Right ventricle myocardium inferior (tissue), 1 donor: ENCODE data around the gene DHX30. TPM values are rescaled to one million over a fixed set of nuclear protein-coding genes. Genes with fewer than 3 reads are reported as not detected.
"Not testable (repeated sequence)": the region's sequence is repeated elsewhere in the genome, so short reads cannot be mapped to it uniquely, and the experiment has no call there.

Source experiments
- ATAC-seq: fragments of 200-7000 bp; cut with Tn5 transposase; one replicate; pipeline ENCODE4 v1.9.1; 2020; ENCODE audit warnings: mild to moderate bottlenecking, moderate library complexity
- DNase-seq: peaks from one replicate; pipeline ENCODE4 v3.0.0; 2021; ENCODE audit errors: missing footprints
- intact Hi-C: fragments of 100-400 bp; cut with DNase I; formaldehyde crosslinking; loops from one replicate; pipeline ENCODE4 v1.11.0; 2022
- total RNA-seq: library from RNA; stranded (reverse); fragmentation: NEBNext Ultra II Directional; extraction: Animal tissue kit (Norgen Biotek cat#: 25700); gene quantifications from one replicate; pipeline ENCODE4 v1.2.1, GENCODE V29; 2021
- donor health status: DM: no; HTN: yes; CAD: no; lungs with severe emphysema.

Gene DHX30
- total RNA-seq, 1 donor from 2014 or later: 47.2 TPM

DNA sequence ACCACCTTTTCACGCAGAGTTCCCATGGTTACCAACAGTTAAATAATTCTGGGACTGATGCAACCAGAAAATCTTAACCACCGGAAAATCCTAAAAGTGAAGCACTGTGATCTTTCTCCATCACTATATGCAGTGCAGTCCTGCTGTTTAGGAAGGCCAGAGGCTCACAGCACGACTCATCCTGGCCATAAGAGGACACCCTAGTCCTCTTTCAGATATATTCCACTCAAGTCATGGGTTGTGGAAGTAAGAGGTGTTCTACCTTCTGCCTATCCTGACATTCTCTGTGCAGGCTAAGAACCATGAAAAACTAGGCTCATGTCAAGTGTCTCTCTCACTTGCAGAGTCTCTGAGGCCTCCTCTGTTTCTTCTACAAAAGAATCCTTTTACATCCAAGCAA lies 67.2 kb downstream of the DHX30 start:
- no peak for DNase-seq
- intact Hi-C loops: no loop called here
- no peak for ATAC-seq

DNA sequence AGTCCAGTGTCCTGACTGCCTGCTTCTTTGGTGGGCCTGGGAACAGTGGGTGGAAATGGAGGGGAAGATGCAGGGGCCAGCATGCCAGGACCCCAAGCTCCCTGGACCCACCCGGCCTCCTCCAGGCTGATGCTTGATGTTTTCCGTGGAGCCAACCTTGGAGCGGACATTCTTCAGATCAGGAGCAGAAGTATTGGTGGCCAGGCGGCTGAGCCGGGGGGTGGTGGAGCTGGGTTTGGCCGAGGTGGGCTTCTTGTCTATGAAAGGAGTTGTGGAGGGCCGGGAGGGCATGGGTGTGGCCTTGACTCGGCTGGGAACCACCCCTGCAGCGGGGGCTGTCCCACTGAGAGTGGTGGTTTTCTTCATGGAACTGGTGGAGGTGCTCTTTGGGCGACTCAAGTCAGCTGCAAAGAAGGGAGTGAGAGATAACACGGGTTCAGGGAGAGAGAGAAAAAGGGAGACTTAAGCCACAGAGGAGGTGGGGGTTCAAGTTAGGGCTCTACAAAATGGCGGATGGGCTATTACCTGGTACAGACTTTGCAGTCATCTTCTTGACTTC lies 67.8 kb downstream of the DHX30 start:
- intact Hi-C loops: no loop called here
- ATAC-seq: no peak

DNA sequence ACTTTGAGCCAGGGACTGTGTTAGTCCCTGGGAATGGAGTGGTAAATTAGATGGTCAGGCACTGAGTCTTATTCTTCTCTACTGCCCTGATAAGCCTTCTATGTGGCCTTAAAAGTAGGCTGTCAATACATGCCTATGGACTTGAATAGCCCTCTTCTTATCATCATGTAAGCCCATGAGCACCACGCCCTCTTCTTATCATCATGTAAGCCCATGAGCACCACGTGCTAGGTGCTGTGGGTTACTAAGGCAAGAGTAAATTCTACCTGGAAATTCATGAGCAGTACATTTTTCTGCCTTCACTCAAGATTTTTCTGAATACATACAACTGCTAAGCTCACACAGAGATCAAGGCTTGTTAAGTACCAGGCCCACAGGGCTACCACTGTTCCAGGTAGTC lies 68.5 kb downstream of the DHX30 start:
- DNase-seq (no peak), ATAC-seq (no peak)
- intact Hi-C loops: no loop called here

More for the DNA sequence above, 67.8 kb downstream of the DHX30 start:
- DNase-seq: no peak

DNA sequence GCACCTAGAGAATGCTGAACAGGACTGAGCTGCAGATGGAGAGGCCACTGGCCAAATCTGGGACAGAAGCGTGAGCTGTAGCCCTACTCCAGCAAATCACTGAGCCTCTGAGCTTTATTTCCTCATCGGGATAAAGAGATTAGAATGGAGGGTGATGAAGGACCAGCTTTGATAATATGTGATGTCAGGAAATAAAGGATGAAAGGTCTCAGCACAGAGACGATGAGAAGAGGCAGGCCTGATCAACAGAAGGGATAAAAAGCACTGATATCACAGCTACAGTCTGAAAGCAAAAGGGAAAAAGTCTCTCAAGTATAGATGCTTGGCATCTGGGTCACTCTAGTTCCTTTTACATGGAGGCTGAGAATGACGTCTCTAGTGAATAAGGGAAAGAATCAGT lies 70.0 kb downstream of the DHX30 start:
- ATAC-seq (no peak), DNase-seq (no peak)
- intact Hi-C loops: no loop called here

DNA sequence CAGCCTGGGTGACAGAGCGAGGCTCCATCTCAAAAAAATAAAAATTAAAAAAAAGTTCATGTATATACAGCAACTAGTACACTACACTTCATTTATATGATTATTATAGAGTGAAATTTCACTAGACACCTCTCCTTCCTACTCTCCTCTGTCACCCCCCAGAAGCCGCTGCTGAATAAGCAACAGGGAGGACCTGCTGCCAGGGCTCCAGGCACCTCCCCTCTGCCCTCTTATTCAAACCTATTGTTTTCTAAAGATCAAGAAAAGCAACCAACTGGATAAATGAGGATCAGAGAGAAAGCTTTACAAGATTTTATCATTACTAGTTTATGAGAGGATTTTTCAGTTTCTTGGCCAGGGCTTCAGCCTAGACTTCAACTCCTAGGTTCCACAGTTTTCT lies 71.5 kb downstream of the DHX30 start:
- DNase-seq (no peak), ATAC-seq (no peak)
- intact Hi-C loops: no loop called here

DNA sequence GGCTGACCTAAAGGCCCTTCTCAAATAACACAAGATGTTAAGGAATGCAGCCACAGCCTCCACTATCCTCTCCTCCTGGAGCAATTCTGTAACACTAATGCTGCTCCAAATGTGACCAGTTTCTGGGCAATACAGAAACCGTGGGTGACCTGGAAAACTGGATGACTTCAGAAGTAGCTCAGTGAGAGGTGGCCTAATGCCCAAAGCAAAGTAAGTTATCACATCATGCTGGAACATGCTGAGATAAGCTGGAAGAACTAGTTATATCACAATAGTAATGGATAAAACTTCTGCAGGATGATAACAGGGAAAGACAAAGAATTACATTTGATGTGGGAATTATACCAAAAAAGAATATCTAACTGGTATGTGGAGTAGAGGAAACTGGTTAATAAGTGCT lies 72.0 kb downstream of the DHX30 start:
- ATAC-seq (no peak), DNase-seq (no peak)
- intact Hi-C loops: no loop called here

DNA sequence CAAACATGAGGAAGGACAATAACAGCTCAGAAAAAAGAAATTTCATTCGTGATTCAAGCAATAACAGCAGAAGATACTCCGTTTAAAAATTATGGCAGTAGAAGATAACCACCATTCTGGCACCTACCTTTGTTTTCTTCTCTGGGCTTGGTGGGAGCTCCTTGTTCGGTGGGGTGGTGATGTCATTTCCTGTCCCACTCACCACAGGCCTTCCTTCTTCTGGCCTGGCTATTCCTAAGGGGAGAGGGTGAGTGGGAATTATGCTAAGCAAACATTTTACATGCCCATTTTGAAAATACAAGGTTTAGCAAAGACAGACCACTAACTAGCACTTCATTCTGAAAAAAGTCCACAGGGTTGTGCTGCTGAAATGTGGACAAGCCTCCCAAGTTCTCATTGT lies 74.4 kb downstream of the DHX30 start:
- no peak for ATAC-seq

DNA sequence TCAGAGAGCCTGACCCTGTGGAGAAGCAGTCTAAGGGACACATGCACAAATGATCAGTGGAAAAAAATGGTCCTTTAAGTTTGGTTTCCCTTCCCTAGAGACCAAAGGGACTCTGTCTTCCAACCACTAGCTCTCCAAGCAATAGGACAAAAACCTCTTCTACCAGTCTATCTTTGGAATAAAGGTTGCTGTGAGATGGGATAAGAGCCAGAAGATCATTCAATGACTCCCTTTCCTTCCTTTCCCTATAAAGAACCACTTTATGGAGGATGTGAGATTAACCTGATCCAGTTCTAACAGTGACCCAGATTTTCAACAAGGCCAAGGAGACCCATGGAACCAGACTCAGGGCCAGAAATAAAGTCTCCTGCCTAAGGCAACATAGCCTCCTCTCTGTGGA lies 74.8 kb downstream of the DHX30 start:
- no peak for DNase-seq
- ATAC-seq: no peak
- intact Hi-C loops: no loop called here

More for the DNA sequence above, 74.4 kb downstream of the DHX30 start:
- DNase-seq: no peak
- intact Hi-C loops: no loop called here

DNA sequence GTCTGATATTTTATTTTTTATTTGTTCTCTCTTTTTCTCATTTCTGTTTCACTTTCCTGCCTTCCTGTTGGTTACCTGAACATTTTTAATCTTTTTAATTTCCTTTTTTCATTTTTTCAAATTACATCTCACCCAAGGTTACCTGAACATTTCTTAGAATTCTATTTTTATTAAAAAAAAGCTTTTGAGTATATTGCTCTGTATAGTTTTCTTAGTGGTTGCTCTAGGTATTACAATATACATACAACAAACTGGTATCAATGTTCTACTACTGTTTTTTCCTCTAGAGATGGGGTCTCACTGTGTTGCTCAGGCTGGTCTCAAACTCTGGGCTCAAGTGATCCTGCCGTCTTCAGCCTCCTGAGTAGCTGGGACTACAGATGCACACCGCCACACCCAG lies 79.4 kb downstream of the DHX30 start:
- no peak for DNase-seq
- ATAC-seq: no peak
- intact Hi-C loops: no loop called here

DNA sequence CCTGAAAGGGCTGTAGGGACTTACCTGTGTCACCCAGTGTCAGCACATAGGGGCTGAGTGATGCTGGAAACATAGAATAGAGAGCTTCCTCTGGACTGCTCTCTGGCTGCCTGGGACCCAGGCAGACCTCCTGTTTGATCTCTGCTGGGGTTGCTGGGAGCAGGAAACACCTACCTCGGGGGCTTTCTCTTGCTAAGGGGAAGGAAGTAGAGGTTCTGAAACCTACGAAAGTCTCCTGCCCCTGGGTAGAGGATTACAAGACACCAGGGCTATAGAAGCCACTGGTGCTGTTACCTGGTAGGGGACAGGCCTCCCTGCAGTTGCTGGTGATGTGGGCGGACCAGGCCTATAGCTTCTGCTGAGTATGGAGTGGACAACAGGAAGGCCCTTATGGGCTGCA lies 81.7 kb downstream of the DHX30 start:
- ATAC-seq (no peak), DNase-seq (no peak)
- intact Hi-C loops: no loop called here

DNA sequence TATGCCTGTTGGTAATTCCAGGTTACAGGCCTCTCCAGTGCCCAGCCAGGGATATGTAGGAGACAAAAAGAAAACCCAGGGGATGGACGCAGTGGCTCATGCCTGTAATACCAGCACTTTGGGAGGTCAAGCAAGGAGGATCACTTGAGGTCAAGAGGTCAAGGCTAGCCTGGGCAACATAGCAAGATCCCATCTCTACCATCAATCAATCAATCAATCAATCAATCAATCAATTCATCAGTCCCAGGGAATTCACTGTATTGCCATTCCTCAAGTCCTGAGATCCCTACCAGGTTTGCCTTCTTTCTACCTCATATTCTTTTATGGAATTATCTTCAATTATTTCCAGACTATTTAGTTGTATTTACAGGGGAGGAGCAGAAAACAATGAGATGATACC lies 82.2 kb downstream of the DHX30 start:
- intact Hi-C loops: no loop called here
- DNase-seq: no peak
- no peak for ATAC-seq

DNA sequence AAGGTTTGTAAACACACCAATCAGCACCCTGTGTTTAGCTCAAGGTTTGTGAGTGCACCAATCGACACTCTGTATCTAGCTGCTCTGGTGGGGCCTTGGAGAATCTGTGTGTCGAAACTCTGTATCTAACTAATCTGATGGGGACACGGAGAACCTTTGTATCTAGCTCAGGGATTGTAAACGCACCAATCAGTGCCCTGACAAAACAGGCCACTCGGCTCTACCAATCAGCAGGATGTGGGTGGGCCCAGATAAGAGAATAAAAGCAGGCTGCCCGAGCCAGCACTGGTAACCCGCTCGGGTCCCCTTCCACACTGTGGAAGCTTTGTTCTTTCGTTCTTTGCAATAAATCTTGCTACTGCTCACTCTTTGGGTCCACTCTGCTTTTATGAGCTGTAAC lies 85.1 kb downstream of the DHX30 start:
- intact Hi-C loops, ATAC-seq, DNase-seq: not testable (repeated sequence)

DNA sequence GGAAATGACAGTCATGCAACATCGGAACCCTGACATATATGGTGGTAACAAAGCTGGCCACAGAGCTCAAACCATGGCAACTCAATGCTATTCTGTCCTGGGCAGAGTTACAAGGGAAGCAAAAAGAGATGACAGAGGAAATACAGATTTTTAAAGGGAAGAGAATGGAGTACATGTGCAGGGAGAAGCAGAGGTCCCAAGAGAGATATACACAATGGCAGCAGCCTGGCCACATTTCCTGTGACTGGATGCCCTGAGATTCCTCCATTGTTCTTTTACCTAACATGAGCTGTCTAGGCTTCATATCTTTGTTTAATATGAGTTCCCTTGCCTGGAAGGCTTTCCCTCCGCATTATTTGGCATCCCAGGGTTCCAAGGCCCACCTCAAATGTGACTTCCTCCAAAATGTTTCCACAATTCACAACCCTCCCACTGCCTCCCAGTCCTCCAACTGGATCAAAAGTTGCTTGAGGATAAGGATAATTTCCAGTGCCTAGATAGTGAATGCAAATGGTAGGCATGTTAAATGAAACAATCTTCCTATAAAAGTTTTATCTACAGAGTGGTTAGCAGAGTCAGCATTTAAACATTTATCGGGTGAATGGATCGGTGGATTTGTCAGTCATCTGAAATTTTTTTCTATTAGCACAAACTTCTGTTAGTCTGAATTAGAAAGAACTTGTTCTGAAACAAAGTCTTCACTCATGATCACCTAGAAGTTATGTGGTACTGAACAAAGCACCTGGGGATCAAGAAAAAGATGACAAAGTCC lies 86.2 kb downstream of the DHX30 start:
- intact Hi-C loops: no loop called here
- no peak for DNase-seq
- no peak for ATAC-seq

DNA sequence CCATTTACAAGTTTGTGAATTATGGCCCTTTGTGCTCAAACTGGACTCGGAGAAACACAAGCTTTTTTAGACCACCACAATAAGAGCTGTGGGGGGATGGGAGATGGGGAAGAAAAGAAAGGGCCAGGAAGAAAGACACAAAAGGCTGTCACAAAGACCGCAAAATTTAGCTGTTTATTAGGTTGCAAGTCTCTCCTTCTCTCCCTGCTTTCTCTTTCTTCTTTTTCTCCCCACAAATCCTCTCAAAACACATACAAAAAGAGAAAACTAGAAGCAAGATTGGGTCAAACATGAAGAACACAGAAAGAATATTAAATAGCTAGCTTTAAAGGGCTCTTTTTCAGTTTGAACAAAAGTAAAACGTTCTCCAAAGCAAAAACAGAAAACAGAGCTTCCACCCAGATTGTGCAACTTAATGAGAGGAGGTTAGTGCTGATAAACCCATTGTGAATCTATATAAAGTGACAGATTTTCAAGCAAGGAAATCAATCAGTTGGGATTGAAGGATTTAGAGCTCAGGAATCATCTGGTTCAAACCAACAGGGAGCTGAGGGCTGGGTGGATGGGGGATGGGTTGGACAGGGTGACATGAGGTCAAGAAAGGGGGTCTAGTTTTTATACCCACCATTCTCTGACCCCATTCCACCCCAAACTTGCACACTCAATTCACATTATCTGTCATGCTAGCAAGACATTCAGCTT lies 87.3 kb downstream of the DHX30 start:
- intact Hi-C loops: no loop called here
- DNase-seq (no peak), ATAC-seq (peak; percentile 9)

DNA sequence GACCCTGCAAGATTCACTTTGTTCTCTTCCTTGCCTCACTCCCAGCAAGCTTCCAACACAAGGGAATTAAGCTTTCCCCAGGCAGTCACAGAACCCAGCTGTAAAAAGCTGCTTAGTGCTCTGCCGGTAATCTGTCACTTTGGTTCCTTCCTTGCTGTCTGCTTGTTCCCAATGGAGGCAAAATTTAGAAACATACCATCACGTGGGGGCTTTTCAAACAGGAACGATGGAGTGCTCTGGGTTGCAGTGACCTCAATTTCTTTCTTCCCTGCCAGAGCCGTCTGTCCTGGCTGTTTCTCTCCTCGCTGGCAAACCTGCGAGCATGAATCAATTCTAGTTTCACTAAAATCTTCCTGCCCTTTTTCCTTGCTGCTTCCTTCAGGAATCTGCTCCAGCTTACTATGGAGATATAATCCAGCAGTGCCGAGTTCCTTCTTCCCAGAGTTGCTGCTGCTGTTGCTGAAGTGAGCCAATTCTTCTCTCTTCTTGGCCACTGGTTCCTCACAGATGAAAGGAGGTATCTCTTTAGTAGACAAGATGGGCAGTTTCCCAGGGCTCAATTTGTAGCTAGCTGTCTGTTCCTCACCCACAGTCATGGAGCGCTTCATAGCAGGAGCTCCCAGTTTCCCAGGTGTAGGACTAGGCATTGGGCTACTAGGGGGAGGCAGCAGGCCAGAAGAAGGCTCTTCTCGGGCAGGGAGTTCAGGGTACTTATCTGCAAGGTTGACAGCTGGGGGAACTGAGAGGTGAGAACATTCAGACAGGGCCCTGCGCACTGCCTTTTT lies 88.1 kb downstream of the DHX30 start:
- DNase-seq (no peak), ATAC-seq (peak; percentile 96)
- intact Hi-C loops: no loop called here

DNA sequence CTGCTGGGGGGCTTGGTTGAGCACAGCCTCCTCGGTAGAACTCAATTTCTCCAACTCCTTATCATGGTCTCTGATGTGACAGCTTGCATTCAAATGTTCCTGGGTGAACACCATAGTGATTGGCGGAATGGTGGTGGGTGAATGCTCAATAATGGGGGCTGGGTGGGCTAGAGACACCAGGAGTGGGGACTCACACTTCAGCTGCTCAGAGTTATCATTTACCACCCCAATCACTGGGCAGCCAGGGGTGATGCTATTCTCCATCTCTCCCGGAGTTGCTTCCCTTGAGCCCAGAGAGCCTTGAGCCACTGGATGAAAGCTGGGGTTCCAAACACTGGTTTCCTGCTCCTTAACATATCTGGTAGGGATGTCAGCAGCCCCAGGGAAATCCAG lies 88.7 kb downstream of the DHX30 start:
- DNase-seq (no peak), ATAC-seq (no peak)
- intact Hi-C loops: no loop called here

DNA sequence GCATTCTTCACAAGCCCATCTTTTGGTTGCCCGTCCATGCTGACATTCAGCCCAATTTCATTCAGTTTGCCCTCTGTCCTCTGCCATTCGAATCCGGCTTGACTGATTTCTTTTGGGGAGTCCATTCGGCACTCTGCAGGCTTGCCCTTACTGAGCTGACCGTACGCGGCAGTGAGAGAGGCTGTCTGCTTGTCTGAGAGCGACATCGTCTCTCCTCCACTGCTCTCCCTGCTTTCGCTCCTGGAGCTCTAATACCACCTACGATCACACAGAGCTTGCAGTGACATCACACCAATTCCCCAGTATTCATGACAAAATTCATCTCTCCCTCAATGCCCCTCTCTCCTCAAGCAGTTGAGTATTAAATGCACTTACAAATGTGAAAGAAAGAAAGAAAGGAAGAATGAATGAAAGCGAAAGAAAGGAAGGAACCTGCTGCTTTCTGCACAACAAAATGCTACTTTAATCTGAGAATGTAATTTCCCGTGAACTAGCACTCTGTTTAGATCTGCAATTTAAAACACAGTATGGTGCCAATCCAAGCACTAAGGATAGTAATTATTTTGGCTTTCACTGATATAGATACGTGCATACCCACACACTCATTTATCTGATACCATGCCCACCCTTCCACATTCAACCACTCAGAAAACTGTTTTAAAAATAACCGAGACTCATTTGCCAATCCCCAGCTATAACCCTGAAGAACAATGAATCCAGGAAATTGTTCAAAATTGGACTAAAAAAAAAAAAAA lies 89.5 kb downstream of the DHX30 start:
- ATAC-seq (no peak), DNase-seq (no peak)
- intact Hi-C loops: no loop called here

DNA sequence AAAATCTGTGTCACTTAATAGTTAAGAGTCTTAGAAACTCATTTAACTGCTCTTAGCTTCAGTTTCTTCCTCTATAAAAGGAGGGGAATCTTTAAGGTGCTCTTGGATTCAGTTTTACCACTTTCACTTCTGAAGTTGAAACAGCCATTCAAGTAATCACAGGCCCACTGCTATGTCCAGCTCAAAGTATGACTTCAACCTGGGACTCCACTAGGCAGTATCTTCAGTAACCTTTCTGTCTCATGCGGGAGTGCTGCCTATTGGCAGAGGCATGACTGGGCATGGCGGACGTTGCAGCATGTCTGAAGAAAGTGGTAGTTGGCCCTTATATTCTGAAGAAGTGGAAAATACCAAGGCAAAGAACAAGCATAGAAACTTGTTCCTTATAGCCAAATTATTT lies 92.3 kb downstream of the DHX30 start:
- no peak for DNase-seq
- intact Hi-C loops: no loop called here
- ATAC-seq: no peak

DNA sequence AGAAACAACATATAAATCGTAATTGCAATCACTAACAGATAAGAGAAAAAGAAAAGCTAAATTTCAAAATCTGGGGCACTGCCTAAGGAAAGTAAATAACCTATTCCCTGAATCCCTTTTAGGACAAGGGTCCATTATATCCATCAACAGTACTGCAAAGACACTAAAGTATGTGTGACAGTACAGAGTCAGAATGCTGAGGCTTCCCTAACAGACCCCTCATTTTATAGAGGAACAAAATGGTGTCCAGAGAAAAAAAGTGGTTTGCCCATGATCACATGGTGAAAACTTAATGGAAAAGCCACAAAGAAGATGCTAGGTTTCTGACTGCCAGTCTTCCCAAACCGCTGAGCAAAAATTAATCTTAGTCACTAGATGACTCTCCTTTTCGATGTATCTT lies 93.8 kb downstream of the DHX30 start:
- DNase-seq (no peak), ATAC-seq (no peak)
- intact Hi-C loops: no loop called here
